Measurements from ENCODE around the gene DOCK4. TPM values are rescaled to one million over a fixed set of nuclear protein-coding genes. Genes with fewer than 3 reads are reported as not detected.

The DOCK4 gene
- polyA plus RNA-seq, 2 of the 4 experiments (the other 2 are of a cell fraction), result 13.7 to 15.7 TPM

DNA sequence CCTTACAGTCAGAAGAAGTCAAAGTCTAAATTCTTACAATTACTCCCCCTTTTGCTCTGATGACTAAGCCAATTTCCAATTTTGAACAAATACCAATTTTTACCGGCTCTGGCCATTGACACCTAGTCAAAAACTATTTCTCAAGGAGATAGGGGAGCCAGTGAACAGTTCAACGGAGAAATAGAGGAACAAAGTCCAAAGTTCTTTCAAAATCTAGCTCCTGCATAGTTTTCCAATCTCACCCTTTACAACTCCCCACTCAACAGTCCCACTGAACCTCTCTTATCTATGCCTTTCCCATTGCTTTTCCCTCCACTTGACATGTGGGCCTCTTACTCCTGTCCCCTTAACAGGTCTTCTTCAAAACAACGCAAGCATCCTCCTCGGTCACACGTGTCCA, 192.9 kb downstream of the DOCK4 start:
- Histone ChIP-seq H3K4me1 (peaks cover 13% of the 10 kb centered on the region), H3K4me2 (no peak overlapping the region), H3K9me3 (no peaks in the 10 kb centered on the region), H3K4me3 (no peak overlapping the region), H3K27ac (0 out of 6 replicates have a peak overlapping the region, but pooled peaks of 1 of the 2 experiments have one; percentile 16)
- 86% methylated on average over 5 of the region's 5 CpGs for WGBS (ENCODE audit: missing lambda C conversion rate)
- POLR2A ChIA-PET, result no interaction called here
- ATAC-seq (no peak), FAIRE-seq (no peak), DNase-seq (ENCODE audit: low read depth in 1 of 2, low spot score in 1 of 2) (no peak)
- CTCF ChIA-PET, result no interaction called here
- TF ChIP-seq, protein P1, sequence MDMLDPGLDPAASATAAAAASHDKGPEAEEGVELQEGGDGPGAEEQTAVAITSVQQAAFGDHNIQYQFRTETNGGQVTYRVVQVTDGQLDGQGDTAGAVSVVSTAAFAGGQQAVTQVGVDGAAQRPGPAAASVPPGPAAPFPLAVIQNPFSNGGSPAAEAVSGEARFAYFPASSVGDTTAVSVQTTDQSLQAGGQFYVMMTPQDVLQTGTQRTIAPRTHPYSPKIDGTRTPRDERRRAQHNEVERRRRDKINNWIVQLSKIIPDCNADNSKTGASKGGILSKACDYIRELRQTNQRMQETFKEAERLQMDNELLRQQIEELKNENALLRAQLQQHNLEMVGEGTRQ (IDR thresholded peaks at IDR 0.05), result no peak
- TF ChIP-seq HDAC2 (IDR thresholded peaks at IDR 0.05) (no peak), JUN (IDR thresholded peaks at IDR 0.05) (no peak), NFE2L2 (conservative IDR thresholded peaks at IDR 0.05; ENCODE audit: low read length) (no peak), ESRRA (IDR thresholded peaks at IDR 0.05; ENCODE audit: borderline replicate concordance, low read length) (no peak), RCOR1 (IDR thresholded peaks at IDR 0.05; ENCODE audit: low read depth, low read length) (no peak), ZSCAN20 (CRISPR knock-in tag; IDR thresholded peaks at IDR 0.05) (no peak), GATA3 (IDR thresholded peaks at IDR 0.05; ENCODE audit: borderline replicate concordance) (no peak), HMGXB4 (CRISPR knock-in tag; IDR thresholded peaks at IDR 0.05; ENCODE audit: borderline replicate concordance) (no peak), CBX2 (IDR thresholded peaks at IDR 0.05; ENCODE audit: borderline replicate concordance, low read depth) (no peak), REST (IDR thresholded peaks at IDR 0.05) (no peak), ZC3H11A (IDR thresholded peaks at IDR 0.05) (no peak), SMC3 (IDR thresholded peaks at IDR 0.05) (no peak), MAFK (IDR thresholded peaks at IDR 0.05; ENCODE audit: partially characterized antibody) (no peak), JUNB (IDR thresholded peaks at IDR 0.05) (no peak), CBX8 (IDR thresholded peaks at IDR 0.05) (no peak), EHF (CRISPR knock-in tag; IDR thresholded peaks at IDR 0.05) (no peak)
- TF ChIP-seq, protein P2, sequence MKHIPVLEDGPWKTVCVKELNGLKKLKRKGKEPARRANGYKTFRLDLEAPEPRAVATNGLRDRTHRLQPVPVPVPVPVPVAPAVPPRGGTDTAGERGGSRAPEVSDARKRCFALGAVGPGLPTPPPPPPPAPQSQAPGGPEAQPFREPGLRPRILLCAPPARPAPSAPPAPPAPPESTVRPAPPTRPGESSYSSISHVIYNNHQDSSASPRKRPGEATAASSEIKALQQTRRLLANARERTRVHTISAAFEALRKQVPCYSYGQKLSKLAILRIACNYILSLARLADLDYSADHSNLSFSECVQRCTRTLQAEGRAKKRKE (CRISPR knock-in tag; IDR thresholded peaks at IDR 0.05; ENCODE audit: low read depth), result no peak
- TF ChIP-seq, protein P3, sequence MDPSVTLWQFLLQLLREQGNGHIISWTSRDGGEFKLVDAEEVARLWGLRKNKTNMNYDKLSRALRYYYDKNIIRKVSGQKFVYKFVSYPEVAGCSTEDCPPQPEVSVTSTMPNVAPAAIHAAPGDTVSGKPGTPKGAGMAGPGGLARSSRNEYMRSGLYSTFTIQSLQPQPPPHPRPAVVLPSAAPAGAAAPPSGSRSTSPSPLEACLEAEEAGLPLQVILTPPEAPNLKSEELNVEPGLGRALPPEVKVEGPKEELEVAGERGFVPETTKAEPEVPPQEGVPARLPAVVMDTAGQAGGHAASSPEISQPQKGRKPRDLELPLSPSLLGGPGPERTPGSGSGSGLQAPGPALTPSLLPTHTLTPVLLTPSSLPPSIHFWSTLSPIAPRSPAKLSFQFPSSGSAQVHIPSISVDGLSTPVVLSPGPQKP (IDR thresholded peaks at IDR 0.05; ENCODE audit: low read depth, low read length), result no peak

GRCh38 chr7:112012242-112012641, 194.0 kb downstream of the DOCK4 start:
- Histone ChIP-seq H3K27ac (no peak overlapping the region), H3K9me3 (no peaks in the 10 kb centered on the region), H3K4me3 (no peak overlapping the region), H3K4me2 (no peak overlapping the region), H3K4me1 (peaks cover 13% of the 10 kb centered on the region)
- ATAC-seq, result no peak
- CTCF ChIA-PET, result interaction anchor here (0.6 kb wide), 1 partner anchor 140 kb away, joined by 3 read pairs; no protein-coding TSS in a partner anchor
- no peak for DNase-seq (ENCODE audit: low read depth in 1 of 2, low spot score in 1 of 2)
- POLR2A ChIA-PET, result no interaction called here
- no peak for FAIRE-seq
- TF ChIP-seq ZC3H11A (IDR thresholded peaks at IDR 0.05) (no peak), FOSL2 (IDR thresholded peaks at IDR 0.05) (no peak), FOSL2 (CRISPR knock-in tag; IDR thresholded peaks at IDR 0.05) (no peak), POLR2A (IDR thresholded peaks at IDR 0.05; ENCODE audit: low read length) (no peak), NR3C1 (IDR thresholded peaks at IDR 0.05) (no peak), HDAC2 (IDR thresholded peaks at IDR 0.05) (no peak), POLR2AphosphoS2 (conservative IDR thresholded peaks at IDR 0.05; ENCODE audit: low read length) (no peak), RNF2 (IDR thresholded peaks at IDR 0.05; ENCODE audit: borderline replicate concordance, low read depth) (no peak), MAFK (IDR thresholded peaks at IDR 0.05; ENCODE audit: partially characterized antibody) (no peak), RCOR1 (IDR thresholded peaks at IDR 0.05; ENCODE audit: low read depth, low read length) (no peak), CBX8 (IDR thresholded peaks at IDR 0.05) (no peak), ZFP36 (IDR thresholded peaks at IDR 0.05; ENCODE audit: borderline replicate concordance, partially characterized antibody) (no peak), NFE2L2 (conservative IDR thresholded peaks at IDR 0.05; ENCODE audit: low read length) (no peak), MAZ (IDR thresholded peaks at IDR 0.05; ENCODE audit: borderline replicate concordance, low read depth, low read length) (no peak)
- TF ChIP-seq, protein P4, sequence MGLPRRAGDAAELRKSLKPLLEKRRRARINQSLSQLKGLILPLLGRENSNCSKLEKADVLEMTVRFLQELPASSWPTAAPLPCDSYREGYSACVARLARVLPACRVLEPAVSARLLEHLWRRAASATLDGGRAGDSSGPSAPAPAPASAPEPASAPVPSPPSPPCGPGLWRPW (IDR thresholded peaks at IDR 0.05), result no peak
- TF ChIP-seq, protein P5, sequence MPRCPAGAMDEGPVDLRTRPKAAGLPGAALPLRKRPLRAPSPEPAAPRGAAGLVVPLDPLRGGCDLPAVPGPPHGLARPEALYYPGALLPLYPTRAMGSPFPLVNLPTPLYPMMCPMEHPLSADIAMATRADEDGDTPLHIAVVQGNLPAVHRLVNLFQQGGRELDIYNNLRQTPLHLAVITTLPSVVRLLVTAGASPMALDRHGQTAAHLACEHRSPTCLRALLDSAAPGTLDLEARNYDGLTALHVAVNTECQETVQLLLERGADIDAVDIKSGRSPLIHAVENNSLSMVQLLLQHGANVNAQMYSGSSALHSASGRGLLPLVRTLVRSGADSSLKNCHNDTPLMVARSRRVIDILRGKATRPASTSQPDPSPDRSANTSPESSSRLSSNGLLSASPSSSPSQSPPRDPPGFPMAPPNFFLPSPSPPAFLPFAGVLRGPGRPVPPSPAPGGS (IDR thresholded peaks at IDR 0.05), result no peak
- WGBS (ENCODE audit: missing lambda C conversion rate), result 94% methylated on average over 5 of the region's 5 CpGs
